Stimulated activated CD4-positive, alpha-beta T cell treated with anti-CD3 and anti-CD28 coated beads, Interleukin-2, amount 100 ng/mL, for 48 hours (primary cell): ENCODE results near the gene TERB2.
"Not testable (repeated sequence)": the region's sequence is repeated elsewhere in the genome, so short reads cannot be mapped to it uniquely, and the experiment has no call there.

Experiments
- DNase-seq, 2 donors: peaks; one replicate each; pipeline ENCODE4 v3.0.0-alpha.2; 2020

The TERB2 gene

GRCh38 chr15:44956388-44956787 is at the start of gene TERB2:
TSS of gene TERB2 (plus strand) at chr15:44956687. CDS start at chr15:44956719, 32 bp downstream.
- no peak for DNase-seq

- no peak for DNase-seq
These were observed 47.1 kb upstream of the TERB2 start for GRCh38 chr15:44909423-44909822.

GRCh38 chr15:44910981-44911625 is 45.4 kb upstream of the TERB2 start:
- no peak for DNase-seq

- not testable (repeated sequence) for DNase-seq
These were observed 44.3 kb upstream of the TERB2 start for GRCh38 chr15:44912186-44912585.

- not testable (repeated sequence) for DNase-seq
These were observed 43.5 kb upstream of the TERB2 start for GRCh38 chr15:44912974-44913448.

- DNase-seq, result no peak
These were observed 38.4 kb upstream of the TERB2 start for GRCh38 chr15:44918136-44918535.

GRCh38 chr15:44928658-44929057 is 27.8 kb upstream of the TERB2 start:
- not testable (repeated sequence) for DNase-seq

- DNase-seq, result not testable (repeated sequence)
These were observed 26.2 kb upstream of the TERB2 start for GRCh38 chr15:44930283-44930682.

- not testable (repeated sequence) for DNase-seq
These were observed 1.8 kb downstream of the TERB2 start for GRCh38 chr15:44958302-44958701.

GRCh38 chr15:44968475-44968874 is 12.0 kb downstream of the TERB2 start:
- no peak for DNase-seq

GRCh38 chr15:44971036-44971435 is 14.5 kb downstream of the TERB2 start:
- DNase-seq, result no peak

- DNase-seq, result not testable (repeated sequence)
These were observed 19.7 kb downstream of the TERB2 start for GRCh38 chr15:44976183-44976582.

- DNase-seq, result not testable (repeated sequence)
These were observed 21.3 kb downstream of the TERB2 start for GRCh38 chr15:44977781-44978180.

- DNase-seq, result not testable (repeated sequence)
These were observed 23.3 kb downstream of the TERB2 start for GRCh38 chr15:44979617-44980339.

GRCh38 chr15:44984144-44984543 is 27.7 kb downstream of the TERB2 start:
- not testable (repeated sequence) for DNase-seq

- not testable (repeated sequence) for DNase-seq
These were observed 30.0 kb downstream of the TERB2 start for GRCh38 chr15:44986346-44987055.

GRCh38 chr15:44987711-44988110 is 31.2 kb downstream of the TERB2 start:
- DNase-seq, result not testable (repeated sequence)

- DNase-seq, result not testable (repeated sequence)
These were observed 31.8 kb downstream of the TERB2 start for GRCh38 chr15:44988184-44988869.

- DNase-seq, result not testable (repeated sequence)
These were observed 32.4 kb downstream of the TERB2 start for GRCh38 chr15:44988870-44989219.

GRCh38 chr15:44997632-44998031 is 41.1 kb downstream of the TERB2 start:
- DNase-seq, result not testable (repeated sequence)

- DNase-seq, result no peak
These were observed 42.6 kb downstream of the TERB2 start for GRCh38 chr15:44999105-44999504.

GRCh38 chr15:45001180-45001579 is 44.7 kb downstream of the TERB2 start:
- DNase-seq, result not testable (repeated sequence)
